ENCODE data around the gene ABCG1. TPM values are rescaled to one million over a fixed set of nuclear protein-coding genes. Genes with fewer than 3 reads are reported as not detected.

Gene ABCG1
- total RNA-seq, 1 donor from 2014 or later, result not detected

DNA sequence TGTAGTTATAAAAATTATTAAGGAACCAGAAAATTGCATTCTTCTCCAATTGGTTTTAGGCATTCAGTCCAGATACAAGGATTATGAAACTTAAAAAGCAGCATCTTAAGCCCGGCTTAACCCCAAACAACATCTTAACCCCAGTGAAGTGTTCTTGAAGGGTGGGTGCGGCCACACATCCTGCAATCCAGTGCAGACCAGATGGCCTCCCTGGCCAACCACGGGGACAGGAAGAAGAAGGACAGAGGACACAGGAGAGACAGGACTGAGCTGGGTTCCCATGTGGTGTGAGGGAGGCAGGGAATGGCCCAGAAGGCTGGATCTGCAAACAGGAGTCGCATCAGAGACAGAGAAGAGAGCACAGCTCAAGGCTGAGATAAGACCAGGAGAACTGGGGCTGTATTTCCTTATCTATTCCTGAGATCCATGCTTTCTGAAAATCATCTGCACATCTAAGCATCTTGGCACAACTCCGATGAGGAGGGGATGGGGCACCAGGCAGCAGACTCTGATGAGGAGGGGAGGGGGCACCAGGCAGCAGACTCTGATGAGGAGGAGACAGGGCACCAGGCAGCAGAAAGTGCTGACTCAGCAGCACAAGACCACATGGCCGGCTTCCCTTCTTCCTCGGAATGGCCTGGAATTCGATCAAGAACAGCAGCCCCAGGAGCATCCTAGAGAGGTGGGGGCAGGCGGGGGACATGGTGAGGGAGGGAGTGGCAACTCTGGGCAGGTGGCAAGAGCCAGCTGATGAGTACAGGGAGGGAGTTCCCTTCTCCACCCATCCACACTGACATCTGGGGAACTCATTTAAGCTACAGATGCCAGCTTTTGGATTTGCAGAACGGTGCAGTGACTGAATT is 26.6 kb downstream of the ABCG1 start:
- no peak overlapping the region for H3K4me3 ChIP-seq (ENCODE audit: low read depth, low read length)
- DNase-seq (ENCODE audit: low read depth), result no peak
- TF ChIP-seq, protein P1, sequence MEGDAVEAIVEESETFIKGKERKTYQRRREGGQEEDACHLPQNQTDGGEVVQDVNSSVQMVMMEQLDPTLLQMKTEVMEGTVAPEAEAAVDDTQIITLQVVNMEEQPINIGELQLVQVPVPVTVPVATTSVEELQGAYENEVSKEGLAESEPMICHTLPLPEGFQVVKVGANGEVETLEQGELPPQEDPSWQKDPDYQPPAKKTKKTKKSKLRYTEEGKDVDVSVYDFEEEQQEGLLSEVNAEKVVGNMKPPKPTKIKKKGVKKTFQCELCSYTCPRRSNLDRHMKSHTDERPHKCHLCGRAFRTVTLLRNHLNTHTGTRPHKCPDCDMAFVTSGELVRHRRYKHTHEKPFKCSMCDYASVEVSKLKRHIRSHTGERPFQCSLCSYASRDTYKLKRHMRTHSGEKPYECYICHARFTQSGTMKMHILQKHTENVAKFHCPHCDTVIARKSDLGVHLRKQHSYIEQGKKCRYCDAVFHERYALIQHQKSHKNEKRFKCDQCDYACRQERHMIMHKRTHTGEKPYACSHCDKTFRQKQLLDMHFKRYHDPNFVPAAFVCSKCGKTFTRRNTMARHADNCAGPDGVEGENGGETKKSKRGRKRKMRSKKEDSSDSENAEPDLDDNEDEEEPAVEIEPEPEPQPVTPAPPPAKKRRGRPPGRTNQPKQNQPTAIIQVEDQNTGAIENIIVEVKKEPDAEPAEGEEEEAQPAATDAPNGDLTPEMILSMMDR (conservative IDR thresholded peaks at IDR 0.05; ENCODE audit: low read depth, low read length), result no peak

DNA sequence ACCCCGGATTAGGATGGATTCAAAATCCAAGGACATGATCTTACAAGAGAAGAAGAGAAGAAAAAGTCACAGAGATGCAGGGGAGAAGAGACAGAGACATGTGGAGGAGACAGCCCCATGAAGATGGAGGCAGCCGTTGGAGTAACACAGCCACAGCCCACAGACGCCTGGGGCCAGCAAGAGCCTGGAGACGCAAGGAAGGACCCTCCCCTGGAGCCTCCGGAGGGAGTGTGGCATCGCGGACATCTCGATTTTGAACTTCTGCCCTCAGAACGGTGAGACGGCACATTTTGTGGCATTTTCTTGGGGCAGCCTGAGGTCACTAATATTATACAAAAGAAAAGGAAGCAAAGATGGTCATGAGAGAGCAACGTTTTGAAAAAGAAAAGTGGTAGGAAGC is 28.8 kb downstream of the ABCG1 start:
- TF ChIP-seq, protein P1 (conservative IDR thresholded peaks at IDR 0.05; ENCODE audit: low read depth, low read length), result no peak
- DNase-seq (ENCODE audit: low read depth), result no peak
- H3K4me3 ChIP-seq (ENCODE audit: low read depth, low read length), result no peak overlapping the region

DNA sequence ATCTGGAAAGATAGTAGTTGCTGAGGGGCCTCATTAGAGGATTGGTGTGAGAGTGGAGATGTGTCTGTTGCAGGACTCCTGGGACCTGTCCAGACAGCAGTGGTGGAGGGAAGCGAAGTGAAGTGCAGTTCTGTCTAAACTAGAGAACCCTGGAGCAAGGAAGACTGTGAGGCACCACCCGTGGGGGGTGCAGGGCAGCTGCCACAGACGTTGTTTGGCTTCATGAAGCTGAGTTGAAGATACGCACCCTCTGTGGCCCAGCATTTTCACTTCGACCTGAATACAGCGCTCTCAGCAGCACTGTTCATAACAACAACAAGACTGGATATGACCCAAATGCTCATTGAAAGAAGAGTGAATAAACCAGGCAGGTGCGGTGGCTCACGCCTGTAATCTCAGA is 29.3 kb downstream of the ABCG1 start:
- no peak for DNase-seq (ENCODE audit: low read depth)
- H3K4me3 ChIP-seq (ENCODE audit: low read depth, low read length), result no peak overlapping the region
- TF ChIP-seq, protein P1 (conservative IDR thresholded peaks at IDR 0.05; ENCODE audit: low read depth, low read length), result no peak

DNA sequence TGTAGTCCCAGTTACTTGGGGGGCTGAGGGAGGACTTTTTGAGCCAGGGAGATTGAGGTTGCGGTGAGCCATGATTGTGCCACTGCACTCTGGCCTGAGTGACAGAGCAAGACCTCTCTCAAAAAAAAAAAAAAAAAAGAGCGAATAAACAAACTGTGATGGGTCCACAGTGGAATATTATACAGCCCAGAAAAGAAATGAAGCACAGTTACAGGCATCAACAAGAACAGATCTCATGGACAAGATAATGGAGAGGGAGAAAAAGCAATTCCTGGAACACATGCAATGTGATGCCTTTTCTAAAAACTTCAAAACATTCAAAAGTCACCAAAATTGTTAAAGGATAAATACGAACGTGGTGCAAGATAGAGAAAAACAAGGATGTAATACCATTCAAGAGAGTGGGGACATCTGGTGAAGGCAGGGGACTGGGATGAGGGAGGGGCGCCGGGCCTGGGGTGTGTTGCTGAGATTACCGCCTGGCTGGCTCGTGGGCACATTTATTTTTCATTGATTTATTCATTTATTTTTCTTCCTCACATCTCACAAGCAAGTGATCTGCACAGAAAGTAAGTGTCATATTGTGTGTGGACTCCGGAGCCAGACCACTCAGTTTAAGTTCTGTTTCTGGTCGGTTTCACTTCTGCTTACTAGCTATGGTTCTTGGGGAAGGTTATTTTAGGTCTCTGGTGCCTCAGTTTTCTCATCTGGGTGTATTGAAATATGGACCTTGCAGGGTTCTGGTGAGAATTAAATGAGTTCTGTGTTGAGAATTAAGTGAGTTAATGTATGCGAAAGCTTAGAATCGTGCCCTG is 30.1 kb downstream of the ABCG1 start:
- TF ChIP-seq, protein P1 (conservative IDR thresholded peaks at IDR 0.05; ENCODE audit: low read depth, low read length), result no peak
- DNase-seq (ENCODE audit: low read depth), result no peak
- no peak overlapping the region for H3K4me3 ChIP-seq (ENCODE audit: low read depth, low read length)

DNA sequence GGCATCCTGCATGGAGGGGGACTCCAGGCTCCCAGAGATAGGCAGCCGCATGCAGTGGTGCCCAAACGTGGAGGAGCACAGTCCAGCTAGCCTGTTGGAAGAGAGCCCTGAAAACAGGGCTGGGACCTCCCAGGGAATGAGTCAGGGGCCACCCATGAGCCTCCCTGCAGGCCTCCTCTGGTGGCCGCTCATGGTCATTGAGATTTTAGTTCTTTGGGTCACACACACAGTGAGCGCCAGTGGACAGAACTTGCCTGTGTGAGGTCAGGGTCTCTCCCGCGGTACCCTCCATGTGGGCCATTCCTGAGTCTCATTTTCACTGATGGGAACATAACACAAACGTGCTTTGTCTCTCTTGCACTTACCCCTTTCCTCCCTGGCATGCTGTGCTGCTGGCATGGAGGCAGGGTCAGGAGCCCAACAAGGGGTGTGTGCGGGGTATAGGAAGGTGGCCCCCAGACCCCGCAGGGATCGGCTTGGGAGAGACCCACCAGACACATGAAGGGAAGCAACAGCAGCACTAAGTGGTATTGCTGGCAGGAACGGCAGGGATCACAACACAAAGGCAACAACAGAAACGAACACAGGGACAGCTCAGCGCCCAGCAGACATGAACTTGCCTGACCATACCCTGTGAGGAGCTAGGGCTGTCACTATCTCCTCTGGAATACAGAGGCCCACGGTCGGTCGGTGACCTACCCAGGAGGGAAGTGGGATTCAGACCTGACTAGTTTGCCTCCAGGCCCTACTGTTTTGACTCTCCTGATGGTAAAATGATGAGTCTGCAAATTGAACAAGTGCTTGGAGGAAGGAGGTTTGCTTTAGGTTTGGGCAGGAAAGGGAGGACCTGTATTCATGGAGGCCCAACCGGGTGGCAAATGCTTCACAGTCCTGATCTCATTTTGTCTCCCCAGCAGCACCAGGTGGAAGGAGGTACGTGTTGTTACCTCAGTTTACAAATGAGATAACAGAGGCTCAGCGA is 31.8 kb downstream of the ABCG1 start:
- TF ChIP-seq, protein P1 (conservative IDR thresholded peaks at IDR 0.05; ENCODE audit: low read depth, low read length), result no peak
- DNase-seq (ENCODE audit: low read depth), result no peak
- no peak overlapping the region for H3K4me3 ChIP-seq (ENCODE audit: low read depth, low read length)

DNA sequence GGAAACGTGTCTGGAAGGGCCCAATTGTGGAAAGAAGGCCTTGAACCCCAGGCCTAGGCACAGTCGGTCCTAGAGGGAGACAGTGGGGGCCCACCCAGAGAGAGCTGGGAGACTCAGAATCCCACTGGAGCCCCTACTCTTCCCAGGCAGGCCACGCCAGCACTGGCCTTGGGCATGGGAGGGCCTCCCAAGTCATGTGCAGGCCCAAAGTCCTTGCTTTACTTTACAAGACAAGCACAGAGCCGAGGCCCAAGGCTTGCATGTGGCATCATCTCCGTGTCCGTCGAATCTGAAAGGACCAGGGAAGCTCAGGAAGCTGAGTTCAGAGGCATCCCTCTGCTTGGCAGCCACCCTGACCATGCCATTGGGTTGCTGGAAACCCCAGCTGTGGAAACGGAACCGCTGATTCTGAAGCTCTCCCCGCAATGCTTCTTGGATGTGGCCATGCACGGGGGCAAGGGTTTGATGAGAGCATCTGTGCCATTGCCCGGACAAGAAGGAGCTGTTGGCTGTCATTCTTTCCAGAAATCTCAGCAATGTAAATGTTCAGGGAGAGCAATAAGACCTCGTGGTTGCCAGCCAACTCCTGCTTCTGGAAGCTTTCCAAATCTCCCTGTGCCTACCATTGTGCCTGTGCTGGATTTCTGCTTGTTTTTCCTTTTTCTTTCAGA is 32.8 kb downstream of the ABCG1 start:
- TF ChIP-seq, protein P1 (conservative IDR thresholded peaks at IDR 0.05; ENCODE audit: low read depth, low read length), result no peak
- no peak overlapping the region for H3K4me3 ChIP-seq (ENCODE audit: low read depth, low read length)
- DNase-seq (ENCODE audit: low read depth), result no peak

All from epithelial cell of proximal tubule (primary cell).